Esophagus muscularis mucosa (tissue), 4 donors: ENCODE data around the gene CS. TPM values are rescaled to one million over a fixed set of nuclear protein-coding genes. Genes with fewer than 3 reads are reported as not detected.

Experiments used
- DNase-seq: peaks from one replicate; pipeline ENCODE4 v3.0.0-alpha.2; 2017; ENCODE audit errors: extremely low spot score
- H3K27ac ChIP-seq, 4 donors: fragments of 200-600 bp; sonication (generic); replicated peaks in 1 of 4; 1 replicate in 3 of 4; 2 replicates in 1 of 4; pipeline ENCODE4 v1.5.1; 2016 to 2019; ENCODE audit warnings: mild to moderate bottlenecking in 1 of 4
- H3K27me3 ChIP-seq, 4 donors: fragments of 200-600 bp; sonication (generic); one replicate each; pipeline versions ENCODE4 v1.5.1 to v1.6.0; 2016 to 2019
- H3K36me3 ChIP-seq, 4 donors: fragments of 200-600 bp; sonication (generic); one replicate each; pipeline ENCODE4 v1.5.1; 2016 to 2019
- H3K4me1 ChIP-seq, 4 donors: fragments of 200-600 bp; sonication (generic); one replicate each; pipeline ENCODE4 v1.5.1; 2016 to 2019
- H3K4me3 ChIP-seq, 4 donors: fragments of 200-600 bp; sonication (generic); 1 replicate in 2 of 4; 2 replicates in 2 of 4; pipeline ENCODE4 v1.5.1; 2016 to 2019; ENCODE audit warnings: mild to moderate bottlenecking in 4 of 4, moderate library complexity in 1 of 4
- H3K9me3 ChIP-seq, 4 donors: fragments of 200-600 bp; sonication (generic); 1 replicate in 3 of 4; 2 replicates in 1 of 4; pipeline ENCODE4 v1.5.1; 2016 to 2019
- CTCF ChIP-seq, 3 experiments: fragments of 200-600 bp in 2 of 3; fragments of 450-650 bp in 1 of 3; sonication (generic) in 2 of 3; IDR thresholded peaks; one replicate each; pipeline ENCODE4 v1.5.1; 2017 to 2019; ENCODE audit warnings: antibody characterized with exemption in 3 of 3, mild to moderate bottlenecking in 2 of 3, moderate library complexity in 1 of 3
- EP300 ChIP-seq: sonication (generic); formaldehyde crosslinking; IDR thresholded peaks from one replicate; pipeline ENCODE4 v1.6.1; 2017; ENCODE audit warnings: antibody characterized with exemption
- POLR2A ChIP-seq: fragments of 450-650 bp; IDR thresholded peaks from one replicate; pipeline ENCODE4 v1.6.1; 2017; ENCODE audit warnings: antibody characterized with exemption, moderate library complexity, mild to moderate bottlenecking, low read depth
- POLR2AphosphoS5 ChIP-seq, 2 donors: sonication (generic); formaldehyde crosslinking; IDR thresholded peaks; one replicate each; pipeline ENCODE4 v1.6.1; 2017; ENCODE audit warnings: antibody characterized with exemption in 2 of 2
- whole genome bisulfite sequencing: methylation state at CpG from one replicate; pipeline ENCODE4 v1.1.5; 2018; 5-methylcytosine and 5-hydroxymethylcytosine counted together
- intact Hi-C: fragments of 100-400 bp; cut with DNase I; formaldehyde crosslinking; loops from one replicate; pipeline ENCODE4 v1.15.1; 2023
- total RNA-seq, 4 donors: library from RNA; depleted of rRNA; stranded (reverse); fragments of >200 nt; gene quantifications; one replicate each; pipeline versions ENCODE4 v1.1.0 to v1.2.1, GENCODE V29; 2016

Gene CS
- total RNA-seq, 4 donors from 2014 or later, result 91.8 to 155 (median 111) TPM

DNA sequence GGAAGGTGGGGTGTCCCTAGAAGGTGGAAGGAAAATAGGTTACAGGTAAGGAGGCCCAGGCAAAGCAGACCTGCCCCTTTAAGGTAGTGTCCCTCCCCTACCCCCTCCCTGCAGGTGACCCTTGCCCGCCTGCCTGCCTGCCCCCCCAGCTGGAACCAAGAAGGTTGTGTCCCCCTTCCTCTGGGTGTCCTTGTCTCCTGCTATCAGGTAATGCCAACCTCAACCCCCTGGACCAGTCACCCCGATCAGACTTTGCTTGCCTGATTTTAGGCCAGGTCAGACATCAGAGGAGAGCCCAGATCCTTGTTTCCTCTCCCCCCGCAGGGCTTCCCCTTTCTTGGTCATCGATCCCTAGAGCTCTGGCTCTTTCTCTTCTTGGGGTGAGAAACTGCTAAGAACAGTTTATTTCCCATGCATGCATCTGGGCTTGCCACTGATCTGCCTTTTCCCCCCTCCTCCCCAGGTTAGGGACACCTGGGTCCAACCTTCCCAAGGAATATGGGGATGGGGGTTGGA is 70.2 kb downstream of the CS start, which contains the start of gene SLC39A5:
TSS of gene SLC39A5 (plus strand) at position 136 of the 516 bp plus-strand sequence. CDS start 1,224 bp downstream, outside the sequence.
- Histone ChIP-seq H3K9me3 (no peaks in the 10 kb centered on the region), H3K4me3 (no peak within 1 kb of the TSS), H3K27me3 (no peaks in the 10 kb centered on the region), H3K27ac (no peak within 1 kb of the TSS), H3K4me1 (peaks cover 1 to 10% (median 6%) of the 10 kb centered on the region in 4 donors), H3K36me3 (peaks cover 0 to 36% (median 16%) of the 10 kb centered on the region in 4 donors)
- TF ChIP-seq EP300 (no peak), POLR2AphosphoS5 (IDR thresholded peaks at IDR 0.05) (no peak), CTCF (IDR thresholded peaks at IDR 0.05) (no peak), POLR2A (no peak)
- DNase-seq, result no peak
- intact Hi-C loops, result no loop called here
- 75% methylated on average over 3 of the region's 4 CpGs for WGBS

- H3K4me1 ChIP-seq, result peaks cover 5 to 17% (median 12%) of the 10 kb centered on the region in 4 donors
- intact Hi-C loops, result no loop called here
- no peak for DNase-seq
- no peaks in the 10 kb centered on the region for H3K9me3 ChIP-seq
- TF ChIP-seq CTCF (IDR thresholded peaks at IDR 0.05) (no peak), EP300 (no peak), POLR2A (no peak), POLR2AphosphoS5 (IDR thresholded peaks at IDR 0.05) (no peak)
- WGBS, result 90% methylated on average over 6 of the region's 7 CpGs
- no peaks in the 10 kb centered on the region for H3K27me3 ChIP-seq
- H3K36me3 ChIP-seq, result peaks cover 0 to 36% (median 16%) of the 10 kb centered on the region in 4 donors
- H3K27ac ChIP-seq, result no peak overlapping the region
- H3K4me3 ChIP-seq, result no peak overlapping the region
These were observed 71.0 kb downstream of the CS start for GRCh38 chr12:56229082-56229481.

DNA sequence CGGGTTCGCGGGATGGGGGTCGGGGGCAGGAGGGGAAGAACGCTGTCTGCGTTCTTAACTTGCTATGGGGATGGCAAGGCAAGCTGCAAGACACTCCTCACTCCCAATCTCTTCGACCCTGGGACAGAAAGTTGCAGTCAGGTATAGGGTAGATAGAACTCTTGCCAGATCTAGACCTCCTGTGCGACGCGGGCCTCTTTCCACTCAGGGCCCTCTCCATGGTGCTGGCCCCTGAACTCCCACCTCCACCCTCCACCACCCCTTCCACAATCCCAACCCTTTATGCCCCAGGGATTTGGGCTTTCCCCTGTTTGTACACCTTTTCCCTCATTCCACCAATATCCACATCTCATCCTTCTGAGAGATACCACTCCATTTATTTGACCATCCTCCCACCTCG is 75.2 kb downstream of the CS start:
- Histone ChIP-seq H3K36me3 (peaks cover 0 to 36% (median 16%) of the 10 kb centered on the region in 4 donors), H3K27me3 (no peaks in the 10 kb centered on the region), H3K9me3 (no peaks in the 10 kb centered on the region), H3K27ac (peak overlapping the region; percentile 65 to 98 (median 95)), H3K4me1 (peaks cover 31 to 48% (median 43%) of the 10 kb centered on the region in 4 donors), H3K4me3 (peak overlapping the region; percentile 57 to 65 (median 60))
- TF ChIP-seq POLR2A (no peak), POLR2AphosphoS5 (IDR thresholded peaks at IDR 0.05) (no peak)
- intact Hi-C loops, result loop anchor here (1.0 to 2.0 kb wide), 3 partner anchors 18 to 106 kb away; partner anchors contain the start of gene ZC3H10
- no peak for DNase-seq
- WGBS, result 62% methylated on average over 8 of the region's 11 CpGs

DNA sequence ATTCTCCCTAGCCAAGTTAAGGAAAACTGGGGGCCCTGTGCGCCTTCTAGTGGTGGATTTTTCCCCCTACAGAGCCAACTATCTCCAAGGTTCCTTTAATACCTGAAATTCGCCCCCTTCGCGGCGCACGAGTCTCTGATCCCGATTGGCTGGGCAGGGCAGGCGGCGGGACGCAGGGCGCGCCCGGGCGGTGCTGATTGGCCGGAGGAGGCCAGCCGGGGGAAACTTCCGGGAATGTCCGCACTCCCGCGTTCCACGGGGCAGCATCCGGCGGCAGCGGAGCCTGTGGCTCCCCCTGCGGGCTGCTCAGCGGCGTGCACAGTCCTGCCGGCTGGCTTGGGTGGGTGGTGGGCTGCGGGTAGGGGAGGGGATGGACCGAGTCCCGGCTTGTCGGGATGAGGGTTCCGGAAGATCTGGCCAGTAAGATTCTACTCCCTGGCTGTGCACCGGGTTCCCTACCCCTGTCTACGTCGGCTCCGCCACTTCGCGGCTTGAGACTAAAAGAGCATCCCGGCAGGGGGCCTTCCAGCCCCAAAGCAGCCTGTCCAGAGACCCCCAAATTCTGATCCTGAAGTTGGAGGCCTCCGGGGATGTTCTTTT is 75.9 kb downstream of the CS start, which contains the start of gene NABP2:
TSS of gene NABP2 (plus strand) at position 241 of the 600 bp plus-strand sequence. CDS start 515 bp downstream, outside the sequence.
- Histone ChIP-seq H3K9me3 (no peaks in the 10 kb centered on the region), H3K4me3 (peak within 1 kb of the TSS; percentile 57 to 65 (median 60)), H3K27ac (peak within 1 kb of the TSS; percentile 94 to 98 (median 96)), H3K27me3 (no peaks in the 10 kb centered on the region), H3K4me1 (peaks cover 38 to 56% (median 50%) of the 10 kb centered on the region in 4 donors), H3K36me3 (peaks cover 0 to 33% (median 14%) of the 10 kb centered on the region in 4 donors)
- DNase-seq, result peak; percentile 99
- WGBS, result 2% methylated on average over 8 of the region's 41 CpGs
- TF ChIP-seq CTCF (IDR thresholded peaks at IDR 0.05), result peak in 2 of 3 experiments; percentile 95 to 98
- TF ChIP-seq POLR2AphosphoS5 (IDR thresholded peaks at IDR 0.05), result peak; percentile 74 to 91
- TF ChIP-seq POLR2A, result no peak
- intact Hi-C loops, result loop anchor here (1.0 to 2.0 kb wide), 3 partner anchors 17 to 105 kb away; partner anchors contain the start of gene ZC3H10

GRCh38 chr12:56223571-56224101 is 76.5 kb downstream of the CS start:
- no peaks in the 10 kb centered on the region for H3K9me3 ChIP-seq
- no peaks in the 10 kb centered on the region for H3K27me3 ChIP-seq
- H3K4me1 ChIP-seq, result peaks cover 40 to 61% (median 56%) of the 10 kb centered on the region in 4 donors
- peak overlapping the region; percentile 94 to 98 (median 96) for H3K27ac ChIP-seq
- intact Hi-C loops, result loop anchor here (1.0 to 2.0 kb wide), 3 partner anchors 17 to 105 kb away; partner anchors contain the start of gene ZC3H10
- 31% methylated on average over 15 of the region's 15 CpGs for WGBS
- DNase-seq, result no peak
- H3K36me3 ChIP-seq, result peaks cover 0 to 28% (median 9%) of the 10 kb centered on the region in 4 donors
- peak overlapping the region; percentile 57 to 65 (median 60) for H3K4me3 ChIP-seq
- TF ChIP-seq CTCF (IDR thresholded peaks at IDR 0.05) (no peak), POLR2A (no peak), EP300 (no peak), POLR2AphosphoS5 (IDR thresholded peaks at IDR 0.05) (no peak)
